ENCODE measurements around the gene SLC6A2.

DNA sequence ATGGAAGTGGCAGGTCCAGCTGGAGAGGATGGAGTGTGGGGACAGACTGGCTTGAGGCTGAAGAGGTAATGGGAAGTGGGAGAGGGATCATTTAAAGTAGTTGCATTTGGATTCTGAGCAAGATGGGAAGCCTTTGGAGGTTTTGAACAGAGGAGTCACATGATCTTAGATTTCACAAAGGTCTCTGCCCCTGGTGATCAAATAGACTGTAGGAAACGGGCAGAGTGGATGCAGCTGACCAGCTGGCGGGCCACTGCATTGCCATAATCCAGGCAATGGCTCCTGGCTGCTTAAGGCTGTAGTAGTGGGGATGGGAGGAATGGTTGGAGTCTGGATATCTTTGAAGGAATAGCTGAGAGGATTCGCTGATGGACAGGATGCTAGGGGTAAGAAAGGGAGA lies 81.5 kb downstream of the SLC6A2 start:
- no peak for TF ChIP-seq POLR2A (IDR thresholded peaks at IDR 0.05; ENCODE audit: insufficient read depth in 1 of 2, low read depth in 2 of 2, low read length in 2 of 2)
- no peak for TF ChIP-seq TCF7 (IDR thresholded peaks at IDR 0.05; ENCODE audit: low read depth)
- TF ChIP-seq, protein P1, sequence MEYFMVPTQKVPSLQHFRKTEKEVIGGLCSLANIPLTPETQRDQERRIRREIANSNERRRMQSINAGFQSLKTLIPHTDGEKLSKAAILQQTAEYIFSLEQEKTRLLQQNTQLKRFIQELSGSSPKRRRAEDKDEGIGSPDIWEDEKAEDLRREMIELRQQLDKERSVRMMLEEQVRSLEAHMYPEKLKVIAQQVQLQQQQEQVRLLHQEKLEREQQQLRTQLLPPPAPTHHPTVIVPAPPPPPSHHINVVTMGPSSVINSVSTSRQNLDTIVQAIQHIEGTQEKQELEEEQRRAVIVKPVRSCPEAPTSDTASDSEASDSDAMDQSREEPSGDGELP (IDR thresholded peaks at IDR 0.05; ENCODE audit: borderline replicate concordance, low read depth) = no peak
- no peak for TF ChIP-seq CREB1 (IDR thresholded peaks at IDR 0.05)
- TF ChIP-seq CREB1 (CRISPR knock-in tag; IDR thresholded peaks at IDR 0.05) = no peak
- no peak for TF ChIP-seq ZNF232 (CRISPR knock-in tag; IDR thresholded peaks at IDR 0.05; ENCODE audit: borderline replicate concordance)
- TF ChIP-seq ZNF776 (CRISPR knock-in tag; IDR thresholded peaks at IDR 0.05) = no peak
- TF ChIP-seq, protein P2, sequence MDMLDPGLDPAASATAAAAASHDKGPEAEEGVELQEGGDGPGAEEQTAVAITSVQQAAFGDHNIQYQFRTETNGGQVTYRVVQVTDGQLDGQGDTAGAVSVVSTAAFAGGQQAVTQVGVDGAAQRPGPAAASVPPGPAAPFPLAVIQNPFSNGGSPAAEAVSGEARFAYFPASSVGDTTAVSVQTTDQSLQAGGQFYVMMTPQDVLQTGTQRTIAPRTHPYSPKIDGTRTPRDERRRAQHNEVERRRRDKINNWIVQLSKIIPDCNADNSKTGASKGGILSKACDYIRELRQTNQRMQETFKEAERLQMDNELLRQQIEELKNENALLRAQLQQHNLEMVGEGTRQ (IDR thresholded peaks at IDR 0.05; ENCODE audit: low read depth, low read length) = no peak
- TF ChIP-seq, protein P2 (CRISPR knock-in tag; IDR thresholded peaks at IDR 0.05; ENCODE audit: borderline replicate concordance) = no peak
- TF ChIP-seq, protein P3, sequence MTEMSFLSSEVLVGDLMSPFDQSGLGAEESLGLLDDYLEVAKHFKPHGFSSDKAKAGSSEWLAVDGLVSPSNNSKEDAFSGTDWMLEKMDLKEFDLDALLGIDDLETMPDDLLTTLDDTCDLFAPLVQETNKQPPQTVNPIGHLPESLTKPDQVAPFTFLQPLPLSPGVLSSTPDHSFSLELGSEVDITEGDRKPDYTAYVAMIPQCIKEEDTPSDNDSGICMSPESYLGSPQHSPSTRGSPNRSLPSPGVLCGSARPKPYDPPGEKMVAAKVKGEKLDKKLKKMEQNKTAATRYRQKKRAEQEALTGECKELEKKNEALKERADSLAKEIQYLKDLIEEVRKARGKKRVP (CRISPR knock-in tag; IDR thresholded peaks at IDR 0.05) = no peak
- TF ChIP-seq EP300 (IDR thresholded peaks at IDR 0.05; ENCODE audit: low read depth in 2 of 2, low read length in 2 of 2) = no peak
- no peak for TF ChIP-seq EP300 (CRISPR knock-in tag; IDR thresholded peaks at IDR 0.05; ENCODE audit: borderline replicate concordance)
